ENCODE measurements around the gene TCF7L2. TPM values are rescaled to one million over a fixed set of nuclear protein-coding genes. Genes with fewer than 3 reads are reported as not detected.

TCF7L2 gene
- total RNA-seq, 1 donor from 2014 or later: 49.3 TPM

GRCh38 chr10:112911206-112911605 lies 38.8 kb upstream of the TCF7L2 start:
- DNase-seq (ENCODE audit: low spot score): no peak
- Mint-ChIP-seq H3K9me3 (ENCODE audit: unreplicated experiment) (no peaks in the 10 kb centered on the region), H3K4me3 (ENCODE audit: unreplicated experiment) (no peak overlapping the region), H3K27me3 (ENCODE audit: unreplicated experiment) (peaks cover 7% of the 10 kb centered on the region), H3K4me1 (ENCODE audit: unreplicated experiment) (peaks cover 24% of the 10 kb centered on the region), H3K36me3 (ENCODE audit: low read depth, unreplicated experiment) (peaks cover 7% of the 10 kb centered on the region), H3K27ac (ENCODE audit: unreplicated experiment) (no peak overlapping the region)
- TF ChIP-seq, protein P1, sequence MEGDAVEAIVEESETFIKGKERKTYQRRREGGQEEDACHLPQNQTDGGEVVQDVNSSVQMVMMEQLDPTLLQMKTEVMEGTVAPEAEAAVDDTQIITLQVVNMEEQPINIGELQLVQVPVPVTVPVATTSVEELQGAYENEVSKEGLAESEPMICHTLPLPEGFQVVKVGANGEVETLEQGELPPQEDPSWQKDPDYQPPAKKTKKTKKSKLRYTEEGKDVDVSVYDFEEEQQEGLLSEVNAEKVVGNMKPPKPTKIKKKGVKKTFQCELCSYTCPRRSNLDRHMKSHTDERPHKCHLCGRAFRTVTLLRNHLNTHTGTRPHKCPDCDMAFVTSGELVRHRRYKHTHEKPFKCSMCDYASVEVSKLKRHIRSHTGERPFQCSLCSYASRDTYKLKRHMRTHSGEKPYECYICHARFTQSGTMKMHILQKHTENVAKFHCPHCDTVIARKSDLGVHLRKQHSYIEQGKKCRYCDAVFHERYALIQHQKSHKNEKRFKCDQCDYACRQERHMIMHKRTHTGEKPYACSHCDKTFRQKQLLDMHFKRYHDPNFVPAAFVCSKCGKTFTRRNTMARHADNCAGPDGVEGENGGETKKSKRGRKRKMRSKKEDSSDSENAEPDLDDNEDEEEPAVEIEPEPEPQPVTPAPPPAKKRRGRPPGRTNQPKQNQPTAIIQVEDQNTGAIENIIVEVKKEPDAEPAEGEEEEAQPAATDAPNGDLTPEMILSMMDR (IDR thresholded peaks at IDR 0.05; ENCODE audit: unreplicated experiment): no peak

DNA sequence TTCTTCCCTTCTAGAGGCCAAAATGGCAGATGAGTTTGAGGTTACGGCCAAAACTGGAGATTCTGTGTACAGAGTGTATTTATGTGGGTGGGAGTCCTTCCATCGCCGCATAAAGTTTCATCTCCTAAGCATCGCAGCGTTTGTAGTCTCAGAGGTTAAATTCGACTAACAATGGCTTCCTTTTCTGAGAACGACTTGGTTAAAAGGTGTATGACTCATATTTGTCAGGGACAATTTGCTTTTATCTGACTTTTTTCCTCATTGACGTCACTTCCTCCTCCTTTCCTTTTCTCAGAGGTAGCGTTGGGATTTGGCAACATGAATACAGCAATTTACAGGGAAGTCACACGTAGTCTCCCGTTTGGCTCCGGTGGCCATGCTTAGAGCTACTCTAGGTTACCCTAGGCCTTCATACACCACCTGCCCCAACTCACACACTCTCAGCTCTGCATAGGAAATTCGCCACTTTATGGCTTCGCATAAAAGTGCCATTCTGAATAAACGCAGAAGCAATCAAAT lies 37.6 kb upstream of the TCF7L2 start:
- H3K4me1 Mint-ChIP-seq (ENCODE audit: unreplicated experiment): peaks cover 24% of the 10 kb centered on the region
- no peak overlapping the region for H3K4me3 Mint-ChIP-seq (ENCODE audit: unreplicated experiment)
- no peak for DNase-seq (ENCODE audit: low spot score)
- no peak overlapping the region for H3K27ac Mint-ChIP-seq (ENCODE audit: unreplicated experiment)
- H3K9me3 Mint-ChIP-seq (ENCODE audit: unreplicated experiment): no peaks in the 10 kb centered on the region
- peaks cover 7% of the 10 kb centered on the region for H3K36me3 Mint-ChIP-seq (ENCODE audit: low read depth, unreplicated experiment)
- TF ChIP-seq, protein P1 (IDR thresholded peaks at IDR 0.05; ENCODE audit: unreplicated experiment): no peak
- peaks cover 6% of the 10 kb centered on the region for H3K27me3 Mint-ChIP-seq (ENCODE audit: unreplicated experiment)

DNA sequence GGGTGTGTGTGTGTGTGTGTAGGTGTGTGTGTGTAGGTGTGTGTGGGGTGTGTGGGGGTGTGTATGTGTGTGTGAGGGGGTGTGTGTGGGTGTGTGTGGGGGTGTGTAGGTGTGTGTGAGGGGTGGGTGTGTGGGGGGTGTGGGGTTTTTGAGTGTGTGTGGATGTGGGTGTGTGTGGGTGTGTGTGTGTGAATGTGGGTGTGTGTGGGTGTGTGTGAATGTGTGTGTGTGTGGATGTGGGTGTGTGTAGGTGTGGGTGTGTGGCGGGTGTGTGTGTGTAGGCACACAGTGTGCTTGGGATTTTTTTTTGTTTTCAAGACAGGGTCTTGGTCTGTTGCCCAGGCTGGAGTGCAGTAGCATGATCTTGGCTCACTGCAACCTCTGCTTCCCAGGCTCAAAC lies 36.8 kb upstream of the TCF7L2 start:
- Mint-ChIP-seq H3K36me3 (ENCODE audit: low read depth, unreplicated experiment) (peaks cover 7% of the 10 kb centered on the region), H3K9me3 (ENCODE audit: unreplicated experiment) (no peaks in the 10 kb centered on the region), H3K4me3 (ENCODE audit: unreplicated experiment) (no peak overlapping the region), H3K27me3 (ENCODE audit: unreplicated experiment) (peaks cover 6% of the 10 kb centered on the region), H3K4me1 (ENCODE audit: unreplicated experiment) (peaks cover 22% of the 10 kb centered on the region), H3K27ac (ENCODE audit: unreplicated experiment) (no peak overlapping the region)
- TF ChIP-seq, protein P1 (IDR thresholded peaks at IDR 0.05; ENCODE audit: unreplicated experiment): no peak
- no peak for DNase-seq (ENCODE audit: low spot score)

- Mint-ChIP-seq H3K27me3 (ENCODE audit: unreplicated experiment) (peaks cover 6% of the 10 kb centered on the region), H3K4me3 (ENCODE audit: unreplicated experiment) (no peak overlapping the region), H3K27ac (ENCODE audit: unreplicated experiment) (no peak overlapping the region), H3K36me3 (ENCODE audit: low read depth, unreplicated experiment) (peaks cover 7% of the 10 kb centered on the region), H3K9me3 (ENCODE audit: unreplicated experiment) (no peaks in the 10 kb centered on the region), H3K4me1 (ENCODE audit: unreplicated experiment) (peaks cover 19% of the 10 kb centered on the region)
- TF ChIP-seq, protein P1 (IDR thresholded peaks at IDR 0.05; ENCODE audit: unreplicated experiment): no peak
- no peak for DNase-seq (ENCODE audit: low spot score)
Observed at GRCh38 chr10:112913661-112914287, 36.3 kb upstream of the TCF7L2 start.

DNA sequence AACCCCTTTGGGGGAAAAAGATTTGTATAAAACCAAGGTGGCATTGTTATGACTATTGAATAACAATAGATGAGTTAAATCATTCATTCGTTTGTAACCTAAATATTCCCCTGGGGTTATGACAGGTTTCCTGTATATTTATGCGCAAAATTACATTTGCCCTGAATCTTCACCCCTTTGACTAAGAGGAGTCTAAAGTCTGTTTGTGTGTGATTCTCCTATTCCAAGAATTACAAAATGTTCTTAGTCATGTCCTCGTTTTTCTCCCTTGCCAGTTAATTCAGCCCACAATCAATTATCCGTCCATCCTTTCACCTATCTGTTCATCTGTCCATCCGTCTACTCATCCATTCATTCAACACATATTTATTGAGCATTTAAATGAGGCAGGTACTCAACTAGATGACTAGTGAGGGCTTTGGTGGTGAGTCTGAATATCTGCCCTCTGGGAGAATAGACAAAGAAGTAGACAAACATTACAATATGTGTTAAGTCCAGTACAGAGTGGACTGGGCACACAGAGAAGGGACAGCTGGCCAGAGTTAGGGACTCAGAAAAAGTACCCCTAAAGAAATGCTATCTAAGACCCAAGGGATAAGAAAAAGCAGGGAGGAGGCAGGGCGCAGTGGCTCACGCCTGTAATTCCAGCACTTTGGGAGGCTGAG lies 35.6 kb upstream of the TCF7L2 start:
- H3K27ac Mint-ChIP-seq (ENCODE audit: unreplicated experiment): no peak overlapping the region
- no peak overlapping the region for H3K4me3 Mint-ChIP-seq (ENCODE audit: unreplicated experiment)
- peaks cover 7% of the 10 kb centered on the region for H3K36me3 Mint-ChIP-seq (ENCODE audit: low read depth, unreplicated experiment)
- no peaks in the 10 kb centered on the region for H3K9me3 Mint-ChIP-seq (ENCODE audit: unreplicated experiment)
- peaks cover 6% of the 10 kb centered on the region for H3K27me3 Mint-ChIP-seq (ENCODE audit: unreplicated experiment)
- peaks cover 21% of the 10 kb centered on the region for H3K4me1 Mint-ChIP-seq (ENCODE audit: unreplicated experiment)
- DNase-seq (ENCODE audit: low spot score): no peak
- TF ChIP-seq, protein P1 (IDR thresholded peaks at IDR 0.05; ENCODE audit: unreplicated experiment): no peak
